Fibroblast of lung (primary cell): Measurements from ENCODE around the gene TMEM239. TPM values are rescaled to one million over a fixed set of nuclear protein-coding genes. Genes with fewer than 3 reads are reported as not detected.

Experiments used
- DNase-seq, 2 donors: peaks; one replicate each; pipeline versions ENCODE4 v3.0.0 to v3.0.0-alpha.2; 2010; ENCODE audit warnings: low read depth in 2 of 2
- H2AFZ ChIP-seq: 2 replicates; pipeline ENCODE4 v1.5.1; 2012; ENCODE audit warnings: low read length, control low read depth, inconsistent platforms
- H3K27ac ChIP-seq: 2 replicates; pipeline ENCODE4 v1.5.1; 2011; ENCODE audit warnings: low read length, control low read depth; ENCODE audit not compliant: insufficient read depth
- H3K27me3 ChIP-seq: 2 replicates; pipeline ENCODE4 v1.5.1; 2011; ENCODE audit warnings: mild to moderate bottlenecking, low read length; ENCODE audit not compliant: control insufficient read depth, insufficient read depth
- H3K36me3 ChIP-seq: 2 replicates; pipeline ENCODE4 v1.5.1; 2011; ENCODE audit warnings: low read length; ENCODE audit not compliant: control insufficient read depth, insufficient read depth
- H3K4me1 ChIP-seq: 2 replicates; pipeline ENCODE4 v1.5.1; 2011; ENCODE audit warnings: low read length; ENCODE audit not compliant: control insufficient read depth, insufficient read depth; ENCODE audit errors: extremely low read depth
- H3K4me2 ChIP-seq: 2 replicates; pipeline ENCODE4 v1.5.1; 2011; ENCODE audit warnings: low read length, control low read depth; ENCODE audit not compliant: insufficient read depth; ENCODE audit errors: extremely low read depth
- H3K4me3 ChIP-seq, 4 experiments: fragments of 200-600 bp in 1 of 4; sonication (generic) in 1 of 4; replicated peaks in 1 of 4; 2 replicates each; pipeline ENCODE4 v1.5.1; 2011 to 2016; ENCODE audit warnings: low read length in 4 of 4, low read depth in 3 of 4, mild to moderate bottlenecking in 3 of 4, control low read depth in 2 of 4, inconsistent platforms in 1 of 4, mixed read lengths in 1 of 4; ENCODE audit not compliant: insufficient read depth in 1 of 4; ENCODE audit errors: control extremely low read depth in 1 of 4
- H3K79me2 ChIP-seq: 2 replicates; pipeline ENCODE4 v1.5.1; 2012; ENCODE audit warnings: mild to moderate bottlenecking, low read length, inconsistent platforms; ENCODE audit not compliant: control insufficient read depth, insufficient read depth
- H3K9ac ChIP-seq: 2 replicates; pipeline ENCODE4 v1.5.1; 2011; ENCODE audit warnings: mild to moderate bottlenecking, low read length, control low read depth; ENCODE audit not compliant: insufficient read depth
- H3K9me3 ChIP-seq: 2 replicates; pipeline ENCODE4 v1.5.1; 2012; ENCODE audit warnings: low read depth, low read length; ENCODE audit not compliant: control insufficient read depth, insufficient read depth
- H4K20me1 ChIP-seq: 2 replicates; pipeline ENCODE4 v1.5.1; 2011; ENCODE audit warnings: low read length; ENCODE audit not compliant: control insufficient read depth, insufficient read depth; ENCODE audit errors: extremely low read depth
- CTCF ChIP-seq, 2 donors: IDR thresholded peaks in 1 of 2; conservative IDR thresholded peaks in 1 of 2; 1 replicate in 1 of 2; 2 replicates in 1 of 2; pipeline ENCODE4 v1.5.1; 2011 to 2012; ENCODE audit warnings: low read length in 2 of 2, control low read depth in 1 of 2, inconsistent platforms in 1 of 2, low read depth in 1 of 2, mild to moderate bottlenecking in 1 of 2
- EZH2 ChIP-seq: IDR thresholded peaks from 2 replicates; pipeline ENCODE4 v1.5.1; 2012; ENCODE audit warnings: low read length, control low read depth, mild to moderate bottlenecking; ENCODE audit errors: missing control alignments
- polyA plus RNA-seq, 2 donors: library from polyadenylated mRNA; depleted of rRNA in 1 of 2; stranded (reverse) in 1 of 2; unstranded in 1 of 2; fragments of >200 nt; gene quantifications; 2 replicates each; pipeline ENCODE4 v1.2.1, GENCODE V29; 2011 to 2012; ENCODE audit warnings: missing spikeins in 1 of 2
- total RNA-seq: library from RNA; depleted of rRNA; stranded (reverse); fragments of >200 nt; gene quantifications from 2 replicates; pipeline ENCODE4 v1.2.1, GENCODE V29; 2014

The TMEM239 gene
- total and polyA plus RNA-seq, 2 donors (not counting 1 experiment from before 2014, with no cell fraction given), result 0.03 TPM; not detected in 1

- H3K36me3 ChIP-seq, result peaks cover 13% of the 10 kb centered on the region
- no peaks in the 10 kb centered on the region for H3K27me3 ChIP-seq
- H2AFZ ChIP-seq, result no peak overlapping the region
- no peaks in the 10 kb centered on the region for H3K9me3 ChIP-seq
- no peak overlapping the region for H3K4me2 ChIP-seq
- no peak overlapping the region for H3K27ac ChIP-seq
- TF ChIP-seq CTCF (conservative IDR thresholded peaks at IDR 0.05 in 1 of 2, IDR thresholded peaks at IDR 0.05 in 1 of 2; ENCODE audit: low read depth in 1 of 2, low read length in 2 of 2) (no peak), EZH2 (no peak)
- H3K9ac ChIP-seq, result no peak overlapping the region
- no peak for DNase-seq
- no peaks in the 10 kb centered on the region for H3K79me2 ChIP-seq
- no peak overlapping the region for H3K4me3 ChIP-seq
- H4K20me1 ChIP-seq, result no peaks in the 10 kb centered on the region
- H3K4me1 ChIP-seq, result peaks cover 6% of the 10 kb centered on the region
Observed at GRCh38 chr20:2858591-2858990, 42.4 kb downstream of the TMEM239 start.

GRCh38 chr20:2859330-2860121 is 43.4 kb downstream of the TMEM239 start:
- Histone ChIP-seq H3K27me3 (no peaks in the 10 kb centered on the region), H3K9ac (no peak overlapping the region), H3K27ac (no peak overlapping the region), H4K20me1 (no peaks in the 10 kb centered on the region), H3K4me3 (no peak overlapping the region), H2AFZ (no peak overlapping the region), H3K36me3 (peaks cover 16% of the 10 kb centered on the region), H3K4me1 (peaks cover 6% of the 10 kb centered on the region), H3K79me2 (no peaks in the 10 kb centered on the region), H3K4me2 (peak overlapping the region; percentile 25), H3K9me3 (no peaks in the 10 kb centered on the region)
- no peak for TF ChIP-seq EZH2
- TF ChIP-seq CTCF (conservative IDR thresholded peaks at IDR 0.05 in 1 of 2, IDR thresholded peaks at IDR 0.05 in 1 of 2; ENCODE audit: low read depth in 1 of 2, low read length in 2 of 2), result no peak
- peak; percentile 49 for DNase-seq

GRCh38 chr20:2864626-2865025 is 48.5 kb downstream of the TMEM239 start:
- H4K20me1 ChIP-seq, result no peaks in the 10 kb centered on the region
- H3K9ac ChIP-seq, result no peak overlapping the region
- H3K4me3 ChIP-seq, result no peak overlapping the region
- no peak for TF ChIP-seq EZH2
- no peak for TF ChIP-seq CTCF (conservative IDR thresholded peaks at IDR 0.05 in 1 of 2, IDR thresholded peaks at IDR 0.05 in 1 of 2; ENCODE audit: low read depth in 1 of 2, low read length in 2 of 2)
- no peaks in the 10 kb centered on the region for H3K27me3 ChIP-seq
- H3K36me3 ChIP-seq, result peaks cover 19% of the 10 kb centered on the region
- H3K79me2 ChIP-seq, result no peaks in the 10 kb centered on the region
- H3K27ac ChIP-seq, result no peak overlapping the region
- DNase-seq, result no peak
- H3K4me2 ChIP-seq, result no peak overlapping the region
- H3K4me1 ChIP-seq, result no peaks in the 10 kb centered on the region
- H2AFZ ChIP-seq, result no peak overlapping the region
- H3K9me3 ChIP-seq, result no peaks in the 10 kb centered on the region
